ENCODE results near the gene RFC5.
"Not testable (repeated sequence)": the region's sequence is repeated elsewhere in the genome, so short reads cannot be mapped to it uniquely, and the experiment has no call there.

Gene RFC5

GRCh38 chr12:118016424-118017264 is at the start of gene RFC5:
RFC5 (plus strand) TSS chr12:118016703; CDS start chr12:118016828, 125 bp downstream.
- peak; percentile 96 to 98 for DNase-seq (ENCODE audit: low read depth in 2 of 2)

GRCh38 chr12:117967043-117967442 is 49.5 kb upstream of the RFC5 start:
- no peak for DNase-seq (ENCODE audit: low read depth in 2 of 2)

- no peak for DNase-seq (ENCODE audit: low read depth in 2 of 2)
Measured at GRCh38 chr12:117967512-117967911, 49.0 kb upstream of the RFC5 start.

GRCh38 chr12:117968151-117968789 is 48.2 kb upstream of the RFC5 start:
- no peak for DNase-seq (ENCODE audit: low read depth in 2 of 2)

- DNase-seq (ENCODE audit: low read depth in 2 of 2), result peak; percentile 40 to 47
Measured at GRCh38 chr12:117968826-117969659, 47.5 kb upstream of the RFC5 start, which contains the start of gene KSR2. KSR2 (minus strand) TSS chr12:117968990; CDS start chr12:117968255, 735 bp downstream.

- DNase-seq (ENCODE audit: low read depth in 2 of 2), result no peak
Measured at GRCh38 chr12:117970334-117970733, 46.2 kb upstream of the RFC5 start.

DNA sequence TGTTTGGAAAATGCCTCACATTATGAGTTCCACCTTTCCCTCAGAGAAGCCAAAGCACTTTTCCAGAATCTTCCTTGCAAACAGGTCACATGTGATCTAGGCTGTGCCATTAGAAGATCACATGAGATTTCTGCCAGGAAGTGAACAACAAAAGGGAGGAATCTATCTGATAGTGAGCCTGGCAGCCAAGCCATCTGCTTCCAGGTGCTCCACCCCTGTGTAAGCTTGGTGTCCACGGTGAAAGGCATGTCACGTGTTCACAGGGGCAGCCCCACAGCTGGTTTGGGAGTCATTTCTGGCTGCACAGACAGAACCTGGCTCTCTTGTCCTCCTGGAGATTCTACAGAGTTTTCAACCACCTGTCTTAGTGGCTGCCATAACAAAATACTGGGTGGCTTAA is 44.2 kb upstream of the RFC5 start:
- DNase-seq (ENCODE audit: low read depth in 2 of 2), result no peak

DNA sequence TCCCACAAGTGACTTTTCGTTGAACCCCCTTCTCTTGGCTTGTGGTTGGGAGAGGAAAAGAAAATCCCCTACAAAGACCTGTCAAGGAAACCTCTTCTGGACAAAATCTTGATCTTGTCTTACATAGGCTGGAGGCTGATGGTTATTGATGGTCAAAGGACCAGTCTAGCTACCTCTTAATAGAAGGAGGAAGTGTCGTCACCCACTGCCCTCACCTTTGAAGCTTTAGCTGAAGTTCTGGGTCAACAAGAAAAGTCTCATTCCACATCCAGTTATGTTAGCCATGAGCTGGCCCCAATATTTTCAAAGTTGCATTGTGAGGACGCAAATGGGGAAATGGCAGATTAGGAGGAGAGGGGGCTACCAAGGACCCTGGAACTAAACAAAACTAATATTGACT is 41.5 kb upstream of the RFC5 start:
- no peak for DNase-seq (ENCODE audit: low read depth in 2 of 2)

DNA sequence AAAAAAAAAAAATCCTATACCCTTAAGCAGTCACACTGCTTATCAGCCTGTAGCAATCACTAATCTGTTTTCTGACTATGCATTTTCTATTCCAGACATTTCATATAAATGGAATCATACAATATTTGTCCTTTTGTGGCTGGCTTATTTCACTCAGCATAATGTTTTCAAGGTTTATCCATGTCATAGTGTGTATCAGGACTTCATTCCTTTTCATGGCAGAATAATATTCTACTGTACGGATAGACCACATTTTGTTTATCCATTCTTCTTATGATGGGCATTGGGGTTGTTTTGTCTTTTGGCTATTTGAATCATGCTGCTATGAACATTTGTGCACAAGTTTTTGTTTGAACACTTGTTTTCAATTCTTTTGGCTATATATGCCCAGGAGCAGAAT is 39.1 kb upstream of the RFC5 start:
- DNase-seq (ENCODE audit: low read depth in 2 of 2), result no peak

- DNase-seq (ENCODE audit: low read depth in 2 of 2), result no peak
Measured at GRCh38 chr12:117980616-117981015, 35.9 kb upstream of the RFC5 start.

- no peak for DNase-seq (ENCODE audit: low read depth in 2 of 2)
Measured at GRCh38 chr12:117981267-117981666, 35.2 kb upstream of the RFC5 start.

- DNase-seq (ENCODE audit: low read depth in 2 of 2), result no peak
Measured at GRCh38 chr12:117985182-117985581, 31.3 kb upstream of the RFC5 start.

GRCh38 chr12:117986705-117987469 is 29.6 kb upstream of the RFC5 start:
- DNase-seq (ENCODE audit: low read depth in 2 of 2), result no peak

GRCh38 chr12:117994551-117995438 is 21.7 kb upstream of the RFC5 start:
- no peak for DNase-seq (ENCODE audit: low read depth in 2 of 2)

- DNase-seq (ENCODE audit: low read depth in 2 of 2), result no peak
Measured at GRCh38 chr12:117998719-117999118, 17.8 kb upstream of the RFC5 start.

GRCh38 chr12:117999806-118000205 is 16.7 kb upstream of the RFC5 start:
- DNase-seq (ENCODE audit: low read depth in 2 of 2), result not testable (repeated sequence)

GRCh38 chr12:118010903-118011302 is 5.6 kb upstream of the RFC5 start:
- DNase-seq (ENCODE audit: low read depth in 2 of 2), result no peak

GRCh38 chr12:118011377-118011776 is 5.1 kb upstream of the RFC5 start:
- DNase-seq (ENCODE audit: low read depth in 2 of 2), result no peak

- DNase-seq (ENCODE audit: low read depth in 2 of 2), result no peak
Measured at GRCh38 chr12:118011961-118012360, 4.5 kb upstream of the RFC5 start.

DNA sequence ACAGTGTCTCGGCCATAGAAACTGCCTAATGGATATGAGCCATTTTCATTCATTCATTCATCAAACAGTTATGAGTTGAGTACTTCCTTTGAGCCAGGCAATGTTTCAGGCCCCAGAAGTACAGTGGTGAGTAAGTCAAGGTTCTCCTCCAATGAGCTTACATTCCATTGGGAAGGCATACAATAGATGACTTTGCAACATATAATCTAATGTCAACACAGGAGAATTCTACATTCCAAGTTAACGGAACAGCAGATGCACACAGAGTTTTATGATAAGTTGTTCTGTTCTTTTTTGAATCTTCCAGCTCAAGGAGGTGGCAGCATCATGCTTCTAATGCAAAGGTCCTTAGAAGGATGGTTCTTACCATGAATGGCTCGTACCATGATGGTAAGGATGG is 3.2 kb upstream of the RFC5 start:
- no peak for DNase-seq (ENCODE audit: low read depth in 2 of 2)

All from stimulated activated CD4-positive, alpha-beta T cell treated with anti-CD3 and anti-CD28 coated beads, Interleukin-4, amount 100 ng/mL, for 48 hours (primary cell).